Upper lobe of left lung (tissue), 4 donors: Measurements from ENCODE around the gene CLTCL1.

Experiments
- POLR2AphosphoS5 ChIP-seq, 2 donors: sonication (generic); formaldehyde crosslinking; IDR thresholded peaks; one replicate each; pipeline ENCODE4 v1.5.1; 2017; ENCODE audit warnings: antibody characterized with exemption in 2 of 2
- TF ChIP-seq, protein P1 (sequence below), 6 experiments: fragments of 450-650 bp in 4 of 6; fragments of 200-600 bp in 2 of 6; sonication (generic) in 2 of 6; IDR thresholded peaks; one replicate each; pipeline ENCODE4 v1.5.1; 2016 to 2019; ENCODE audit warnings: antibody characterized with exemption in 6 of 6

DNA sequence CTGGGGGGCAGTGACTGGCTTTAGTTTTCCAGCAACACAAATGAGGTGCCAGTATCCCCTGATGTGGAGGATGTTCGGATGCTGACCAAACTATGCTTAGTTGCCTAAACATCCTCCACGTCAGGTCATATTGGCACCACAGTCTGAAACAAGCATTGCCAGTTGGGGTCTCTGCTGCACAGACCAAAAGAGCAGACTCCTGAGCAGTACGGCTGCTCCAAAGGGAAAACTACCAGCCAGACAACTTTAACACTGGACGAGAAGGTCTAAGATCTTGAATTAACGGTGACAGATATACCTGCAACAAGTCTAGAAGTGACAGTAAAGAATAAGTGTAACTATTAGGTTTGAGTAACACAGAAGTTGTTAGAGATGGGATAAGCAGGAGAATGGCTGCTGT, 40.5 kb upstream of the CLTCL1 start:
- TF ChIP-seq, protein P1, sequence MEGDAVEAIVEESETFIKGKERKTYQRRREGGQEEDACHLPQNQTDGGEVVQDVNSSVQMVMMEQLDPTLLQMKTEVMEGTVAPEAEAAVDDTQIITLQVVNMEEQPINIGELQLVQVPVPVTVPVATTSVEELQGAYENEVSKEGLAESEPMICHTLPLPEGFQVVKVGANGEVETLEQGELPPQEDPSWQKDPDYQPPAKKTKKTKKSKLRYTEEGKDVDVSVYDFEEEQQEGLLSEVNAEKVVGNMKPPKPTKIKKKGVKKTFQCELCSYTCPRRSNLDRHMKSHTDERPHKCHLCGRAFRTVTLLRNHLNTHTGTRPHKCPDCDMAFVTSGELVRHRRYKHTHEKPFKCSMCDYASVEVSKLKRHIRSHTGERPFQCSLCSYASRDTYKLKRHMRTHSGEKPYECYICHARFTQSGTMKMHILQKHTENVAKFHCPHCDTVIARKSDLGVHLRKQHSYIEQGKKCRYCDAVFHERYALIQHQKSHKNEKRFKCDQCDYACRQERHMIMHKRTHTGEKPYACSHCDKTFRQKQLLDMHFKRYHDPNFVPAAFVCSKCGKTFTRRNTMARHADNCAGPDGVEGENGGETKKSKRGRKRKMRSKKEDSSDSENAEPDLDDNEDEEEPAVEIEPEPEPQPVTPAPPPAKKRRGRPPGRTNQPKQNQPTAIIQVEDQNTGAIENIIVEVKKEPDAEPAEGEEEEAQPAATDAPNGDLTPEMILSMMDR (IDR thresholded peaks at IDR 0.05): no peak
- TF ChIP-seq POLR2AphosphoS5 (IDR thresholded peaks at IDR 0.05): no peak
